ENCODE results near the gene EGFL8.
A peak's percentile ranks its signal among the peaks of the same experiment; 100 is the strongest.

EGFL8 gene

DNA sequence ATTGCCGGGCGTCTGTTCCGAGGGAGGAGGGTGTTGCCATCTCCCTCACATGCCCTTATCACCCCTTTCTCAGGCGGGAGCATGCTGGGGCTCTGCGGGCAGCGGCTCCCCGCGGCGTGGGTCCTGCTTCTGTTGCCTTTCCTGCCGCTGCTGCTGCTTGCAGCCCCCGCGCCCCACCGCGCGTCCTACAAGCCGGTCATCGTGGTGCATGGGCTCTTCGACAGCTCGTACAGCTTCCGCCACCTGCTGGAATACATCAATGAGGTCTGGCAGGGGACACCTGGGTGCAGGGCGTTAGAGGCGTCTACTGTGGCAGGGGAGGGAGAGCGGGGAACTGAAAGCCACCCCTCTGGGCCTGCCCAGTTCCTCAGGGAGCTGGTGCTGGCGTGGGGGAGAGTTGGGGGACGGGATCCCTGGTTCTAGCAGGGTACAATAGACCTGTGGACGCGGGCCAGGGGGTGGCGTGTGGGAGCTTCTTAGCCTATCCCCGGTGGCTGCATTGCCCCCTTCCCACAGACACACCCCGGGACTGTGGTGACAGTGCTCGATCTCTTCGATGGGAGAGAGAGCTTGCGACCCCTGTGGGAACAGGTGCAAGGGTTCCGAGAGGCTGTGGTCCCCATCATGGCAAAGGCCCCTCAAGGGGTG, 9.8 kb upstream of the EGFL8 start:
- H3K27me3 ChIP-seq (ENCODE audit: low read depth, low read length) = no peaks in the 10 kb centered on the region
- H3K4me1 ChIP-seq (ENCODE audit: control insufficient read depth in 1 of 2, insufficient read depth in 2 of 2, low read length in 2 of 2) = peaks cover 6 to 48% of the 10 kb centered on the region in 2 donors
- H3K4me3 ChIP-seq (ENCODE audit: low read depth in 1 of 2, low read length in 2 of 2) = peak overlapping the region; percentile 86 to 93
- peaks cover 17 to 29% of the 10 kb centered on the region in 2 donors for H3K36me3 ChIP-seq (ENCODE audit: control insufficient read depth in 1 of 2, insufficient read depth in 2 of 2, low read length in 2 of 2)
- H3K9me3 ChIP-seq (ENCODE audit: control insufficient read depth in 1 of 2, low read length in 2 of 2) = no peaks in the 10 kb centered on the region
- H3K27ac ChIP-seq (ENCODE audit: low read length) = peak overlapping the region; percentile 82

DNA sequence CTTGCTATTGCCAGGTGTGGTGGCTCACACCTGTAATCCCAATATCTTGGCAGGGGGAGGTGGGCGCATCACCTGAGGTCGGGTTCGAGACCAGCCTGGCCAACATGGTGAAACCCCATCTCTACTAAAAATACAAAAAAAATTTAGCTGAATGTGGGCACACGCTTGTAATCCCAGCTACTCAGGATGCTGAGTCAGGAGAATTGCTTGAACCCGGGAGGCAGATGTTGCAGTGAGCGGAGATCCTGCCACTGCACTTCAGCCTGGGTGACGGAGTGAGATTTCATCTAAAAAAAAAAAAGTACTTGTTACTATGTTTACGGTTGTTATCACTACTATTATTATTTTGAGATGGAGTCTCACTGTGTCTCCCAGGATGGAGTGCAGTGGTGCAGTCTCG, 7.5 kb upstream of the EGFL8 start:
- Histone ChIP-seq H3K36me3 (ENCODE audit: control insufficient read depth in 1 of 2, insufficient read depth in 2 of 2, low read length in 2 of 2) (peaks cover 17 to 29% of the 10 kb centered on the region in 2 donors), H3K9me3 (ENCODE audit: control insufficient read depth in 1 of 2, low read length in 2 of 2) (no peaks in the 10 kb centered on the region), H3K27ac (ENCODE audit: low read length) (no peak overlapping the region)

DNA sequence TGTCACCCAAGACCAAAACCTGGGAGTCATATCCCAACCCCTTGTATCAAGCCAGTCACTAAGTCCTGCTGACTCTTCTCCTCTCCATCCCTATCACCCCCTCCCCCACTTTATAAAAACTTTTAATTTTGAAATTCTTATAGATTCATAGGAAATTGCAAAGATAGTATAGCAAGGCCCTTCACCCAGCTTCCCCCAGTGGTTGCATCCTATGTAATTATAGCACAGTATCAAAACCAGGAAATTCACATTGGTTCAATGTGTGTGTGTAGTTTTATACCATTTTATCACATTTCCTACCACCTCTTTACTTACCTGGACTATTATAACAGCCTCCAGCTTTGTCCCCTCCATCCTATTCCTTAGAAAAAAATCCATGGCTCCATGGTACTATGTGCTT, 6.3 kb upstream of the EGFL8 start:
- H3K36me3 ChIP-seq (ENCODE audit: control insufficient read depth in 1 of 2, insufficient read depth in 2 of 2, low read length in 2 of 2) = peaks cover 17 to 39% of the 10 kb centered on the region in 2 donors
- peaks cover 0 to 19% of the 10 kb centered on the region in 2 donors for H3K4me1 ChIP-seq (ENCODE audit: control insufficient read depth in 1 of 2, insufficient read depth in 2 of 2, low read length in 2 of 2)
- no peaks in the 10 kb centered on the region for H3K9me3 ChIP-seq (ENCODE audit: control insufficient read depth in 1 of 2, low read length in 2 of 2)
- H3K4me3 ChIP-seq (ENCODE audit: low read depth in 1 of 2, low read length in 2 of 2) = no peak overlapping the region
- H3K27ac ChIP-seq (ENCODE audit: low read length) = no peak overlapping the region
- no peaks in the 10 kb centered on the region for H3K27me3 ChIP-seq (ENCODE audit: low read depth, low read length)

More for the DNA sequence above, 7.5 kb upstream of the EGFL8 start:
- no peaks in the 10 kb centered on the region for H3K27me3 ChIP-seq (ENCODE audit: low read depth, low read length)
- peaks cover 6 to 30% of the 10 kb centered on the region in 2 donors for H3K4me1 ChIP-seq (ENCODE audit: control insufficient read depth in 1 of 2, insufficient read depth in 2 of 2, low read length in 2 of 2)
- H3K4me3 ChIP-seq (ENCODE audit: low read depth in 1 of 2, low read length in 2 of 2) = no peak overlapping the region

DNA sequence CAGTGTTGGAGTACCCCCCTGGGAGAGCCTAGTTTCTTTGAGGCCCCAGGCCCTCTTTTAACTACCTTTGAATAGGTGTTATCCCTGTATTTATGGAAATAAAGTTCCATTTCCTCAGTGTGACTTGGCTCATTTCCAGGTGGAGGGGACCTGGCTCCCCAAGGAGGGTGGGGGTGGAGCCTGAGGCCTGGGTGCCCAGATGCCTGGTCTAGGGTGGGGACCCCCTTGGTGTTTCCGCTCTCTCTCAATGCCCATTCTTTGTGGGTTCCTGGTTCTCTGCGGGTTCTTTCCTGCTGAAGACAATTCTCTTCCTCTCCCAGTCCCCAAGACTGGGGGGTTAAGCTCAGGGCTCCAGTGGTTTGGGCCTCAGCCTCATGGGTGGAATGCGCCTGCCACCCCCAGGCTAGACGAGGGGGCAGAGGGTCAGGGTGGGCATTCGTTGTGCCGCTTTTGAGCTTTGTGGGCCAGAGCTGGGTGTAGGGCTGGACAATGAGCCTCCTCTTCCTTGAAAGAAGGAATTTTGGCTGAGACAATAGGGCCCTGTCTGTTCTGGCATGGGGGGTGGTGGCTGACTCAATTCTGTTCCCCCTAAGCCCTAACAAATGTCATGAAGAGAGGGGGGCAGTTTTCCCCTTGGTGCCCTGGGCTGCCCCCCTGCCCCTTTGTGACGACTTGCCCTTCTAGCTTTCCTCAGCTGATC, 686 bp upstream of the EGFL8 start:
- Histone ChIP-seq H3K27ac (ENCODE audit: low read length) (peak overlapping the region; percentile 30), H3K36me3 (ENCODE audit: control insufficient read depth in 1 of 2, insufficient read depth in 2 of 2, low read length in 2 of 2) (peaks cover 18 to 45% of the 10 kb centered on the region in 2 donors), H3K4me3 (ENCODE audit: low read depth in 1 of 2, low read length in 2 of 2) (no peak overlapping the region), H3K27me3 (ENCODE audit: low read depth, low read length) (no peaks in the 10 kb centered on the region), H3K4me1 (ENCODE audit: control insufficient read depth in 1 of 2, insufficient read depth in 2 of 2, low read length in 2 of 2) (peaks cover 0 to 7% of the 10 kb centered on the region in 2 donors), H3K9me3 (ENCODE audit: control insufficient read depth in 1 of 2, low read length in 2 of 2) (no peaks in the 10 kb centered on the region)

DNA sequence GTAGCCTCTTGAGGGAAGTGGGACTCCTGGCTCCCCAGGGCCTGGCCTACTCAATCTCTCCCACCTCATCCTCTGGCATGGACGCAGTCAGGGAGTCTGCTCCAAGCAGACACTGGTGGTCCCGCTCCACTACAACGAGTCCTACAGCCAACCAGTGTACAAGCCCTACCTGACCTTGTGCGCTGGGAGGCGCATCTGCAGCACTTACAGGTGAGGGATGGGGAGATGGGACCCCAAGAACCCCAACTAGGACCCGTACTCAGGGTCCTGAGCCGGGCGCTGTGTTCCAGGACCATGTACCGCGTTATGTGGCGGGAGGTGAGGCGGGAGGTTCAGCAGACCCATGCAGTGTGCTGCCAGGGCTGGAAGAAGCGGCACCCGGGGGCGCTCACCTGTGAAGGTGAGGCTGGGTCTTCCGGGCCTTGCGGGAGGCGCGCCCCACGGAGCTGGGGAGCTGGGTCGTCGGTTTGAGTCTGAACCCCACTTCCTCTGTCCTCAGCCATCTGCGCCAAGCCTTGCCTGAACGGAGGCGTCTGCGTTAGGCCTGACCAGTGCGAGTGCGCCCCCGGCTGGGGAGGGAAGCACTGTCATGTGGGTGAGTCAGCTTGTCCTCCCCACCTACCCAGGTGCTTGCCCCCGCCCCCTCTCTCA, 2.1 kb downstream of the EGFL8 start:
- H3K4me1 ChIP-seq (ENCODE audit: control insufficient read depth in 1 of 2, insufficient read depth in 2 of 2, low read length in 2 of 2) = peaks cover 0 to 7% of the 10 kb centered on the region in 2 donors
- no peaks in the 10 kb centered on the region for H3K9me3 ChIP-seq (ENCODE audit: control insufficient read depth in 1 of 2, low read length in 2 of 2)
- H3K27ac ChIP-seq (ENCODE audit: low read length) = no peak overlapping the region
- no peaks in the 10 kb centered on the region for H3K27me3 ChIP-seq (ENCODE audit: low read depth, low read length)
- no peak overlapping the region for H3K4me3 ChIP-seq (ENCODE audit: low read depth in 1 of 2, low read length in 2 of 2)
- peaks cover 38 to 68% of the 10 kb centered on the region in 2 donors for H3K36me3 ChIP-seq (ENCODE audit: control insufficient read depth in 1 of 2, insufficient read depth in 2 of 2, low read length in 2 of 2)

DNA sequence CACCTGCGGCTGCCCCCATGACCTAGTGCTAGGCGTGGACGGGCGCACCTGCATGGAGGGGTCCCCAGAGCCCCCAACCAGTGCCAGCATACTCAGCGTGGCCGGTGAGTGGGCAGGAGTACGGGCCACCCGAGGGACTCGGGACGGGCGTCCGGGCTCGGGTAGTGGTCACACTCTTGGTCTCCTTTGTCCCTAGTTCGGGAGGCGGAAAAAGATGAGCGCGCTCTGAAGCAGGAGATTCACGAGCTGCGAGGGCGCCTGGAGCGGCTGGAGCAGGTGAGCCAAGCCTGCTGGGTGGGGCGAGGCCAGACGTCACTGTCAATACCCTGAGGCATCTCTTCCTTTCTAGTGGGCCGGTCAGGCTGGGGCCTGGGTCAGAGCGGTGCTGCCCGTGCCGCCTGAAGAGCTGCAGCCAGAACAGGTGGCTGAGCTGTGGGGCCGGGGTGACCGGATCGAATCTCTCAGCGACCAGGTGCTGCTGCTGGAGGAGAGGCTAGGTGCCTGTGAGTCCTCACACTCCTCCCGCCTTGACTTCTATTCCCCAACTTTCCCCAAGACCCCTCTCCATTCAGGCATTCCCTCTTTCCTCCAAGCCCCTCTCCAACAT, 2.9 kb downstream of the EGFL8 start:
- Histone ChIP-seq H3K36me3 (ENCODE audit: control insufficient read depth in 1 of 2, insufficient read depth in 2 of 2, low read length in 2 of 2) (peaks cover 38 to 66% of the 10 kb centered on the region in 2 donors), H3K4me3 (ENCODE audit: low read depth in 1 of 2, low read length in 2 of 2) (no peak overlapping the region), H3K9me3 (ENCODE audit: control insufficient read depth in 1 of 2, low read length in 2 of 2) (no peaks in the 10 kb centered on the region), H3K27me3 (ENCODE audit: low read depth, low read length) (no peaks in the 10 kb centered on the region), H3K4me1 (ENCODE audit: control insufficient read depth in 1 of 2, insufficient read depth in 2 of 2, low read length in 2 of 2) (peaks cover 0 to 7% of the 10 kb centered on the region in 2 donors), H3K27ac (ENCODE audit: low read length) (no peak overlapping the region)

DNA sequence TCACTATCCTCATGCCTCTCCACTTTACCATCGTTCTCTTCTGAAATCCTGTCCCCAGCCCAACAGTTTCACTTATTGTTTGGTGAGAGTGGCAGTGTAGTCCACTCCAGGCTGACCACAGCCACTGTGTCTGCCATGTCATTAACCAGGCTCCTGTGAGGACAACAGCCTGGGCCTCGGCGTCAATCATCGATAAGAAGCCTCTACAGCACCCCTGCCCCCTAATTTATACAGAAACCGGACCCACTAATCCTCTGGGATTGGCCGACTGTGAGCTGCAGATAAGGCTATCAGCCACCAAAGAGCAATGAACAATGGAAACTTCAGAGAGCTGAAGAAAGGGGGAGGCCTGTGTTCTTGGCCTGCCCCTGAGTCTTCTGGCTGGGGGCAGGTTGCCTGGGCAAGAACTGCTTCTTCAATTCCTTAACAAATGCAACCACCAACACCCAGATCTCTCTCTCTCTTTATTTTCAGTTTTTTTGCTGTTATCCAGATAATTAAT, 3.4 kb downstream of the EGFL8 start:
- no peaks in the 10 kb centered on the region for H3K27me3 ChIP-seq (ENCODE audit: low read depth, low read length)
- no peaks in the 10 kb centered on the region for H3K9me3 ChIP-seq (ENCODE audit: control insufficient read depth in 1 of 2, low read length in 2 of 2)
- H3K36me3 ChIP-seq (ENCODE audit: control insufficient read depth in 1 of 2, insufficient read depth in 2 of 2, low read length in 2 of 2) = peaks cover 38 to 60% of the 10 kb centered on the region in 2 donors
- H3K4me1 ChIP-seq (ENCODE audit: control insufficient read depth in 1 of 2, insufficient read depth in 2 of 2, low read length in 2 of 2) = peaks cover 0 to 8% of the 10 kb centered on the region in 2 donors
- H3K27ac ChIP-seq (ENCODE audit: low read length) = no peak overlapping the region
- H3K4me3 ChIP-seq (ENCODE audit: low read depth in 1 of 2, low read length in 2 of 2) = no peak overlapping the region

DNA sequence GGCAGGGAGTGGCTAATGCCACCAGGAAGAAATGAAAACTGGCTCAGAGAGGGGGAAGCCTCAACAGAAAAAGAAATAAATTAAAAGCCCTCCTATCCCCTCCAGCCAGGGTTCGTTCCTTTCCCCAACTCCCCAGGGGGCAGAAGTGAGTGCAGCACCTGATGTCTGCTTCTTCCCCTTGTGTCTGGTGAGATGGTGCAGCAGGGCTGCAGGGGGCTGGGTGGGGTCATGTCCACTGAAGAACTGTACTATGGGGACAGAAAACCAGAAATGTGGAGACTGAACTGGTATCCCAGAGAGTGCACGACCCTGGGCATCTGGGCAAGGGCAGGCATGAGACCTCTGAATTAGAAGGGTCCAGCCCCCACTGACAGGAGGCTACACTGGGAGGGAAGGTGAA, 4.0 kb downstream of the EGFL8 start:
- H3K4me1 ChIP-seq (ENCODE audit: control insufficient read depth in 1 of 2, insufficient read depth in 2 of 2, low read length in 2 of 2) = peaks cover 0 to 13% of the 10 kb centered on the region in 2 donors
- H3K36me3 ChIP-seq (ENCODE audit: control insufficient read depth in 1 of 2, insufficient read depth in 2 of 2, low read length in 2 of 2) = peaks cover 38 to 57% of the 10 kb centered on the region in 2 donors
- H3K27ac ChIP-seq (ENCODE audit: low read length) = peak overlapping the region; percentile 14
- H3K9me3 ChIP-seq (ENCODE audit: control insufficient read depth in 1 of 2, low read length in 2 of 2) = no peaks in the 10 kb centered on the region
- no peak overlapping the region for H3K4me3 ChIP-seq (ENCODE audit: low read depth in 1 of 2, low read length in 2 of 2)
- H3K27me3 ChIP-seq (ENCODE audit: low read depth, low read length) = no peaks in the 10 kb centered on the region

DNA sequence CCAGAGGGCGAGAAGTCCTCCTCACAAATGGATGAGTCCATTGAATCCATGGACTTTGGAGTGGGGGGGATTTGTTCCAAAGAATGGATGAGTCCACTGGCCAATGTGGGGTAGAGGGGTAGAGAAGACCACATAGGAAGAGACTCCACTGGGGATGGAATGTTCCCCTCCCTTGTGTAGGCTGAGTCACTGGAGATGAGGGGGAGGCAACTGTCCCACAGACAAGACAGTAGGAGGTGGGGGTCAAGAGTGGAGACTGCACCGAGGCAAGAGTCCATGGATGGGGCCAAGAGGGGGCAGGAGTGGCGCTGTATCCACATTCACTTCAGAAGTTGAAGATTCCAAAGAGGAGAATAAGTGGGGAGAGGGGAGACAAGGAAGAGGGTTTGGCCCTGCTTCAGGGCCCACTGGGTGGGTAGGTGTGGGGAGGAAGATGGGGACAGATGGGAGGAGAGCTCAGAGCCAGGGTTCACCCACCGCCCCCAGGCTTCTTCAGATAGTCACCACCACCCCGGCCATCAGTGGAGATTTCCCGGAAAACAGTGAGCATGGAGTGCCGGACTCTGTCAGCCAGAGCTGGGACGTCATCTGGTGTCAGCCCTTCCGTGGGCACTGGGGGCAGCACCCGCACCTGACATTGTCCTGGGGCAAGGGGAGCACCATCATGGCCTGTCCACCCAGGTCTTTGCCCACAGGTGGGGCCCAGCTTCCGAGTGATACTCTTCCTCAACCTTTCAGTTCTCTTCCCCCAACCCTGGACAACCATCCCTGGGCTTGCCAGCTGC, 4.6 kb downstream of the EGFL8 start:
- H3K4me3 ChIP-seq (ENCODE audit: low read depth in 1 of 2, low read length in 2 of 2) = no peak overlapping the region
- peak overlapping the region; percentile 14 for H3K27ac ChIP-seq (ENCODE audit: low read length)
- H3K4me1 ChIP-seq (ENCODE audit: control insufficient read depth in 1 of 2, insufficient read depth in 2 of 2, low read length in 2 of 2) = peaks cover 0 to 15% of the 10 kb centered on the region in 2 donors
- peaks cover 38 to 57% of the 10 kb centered on the region in 2 donors for H3K36me3 ChIP-seq (ENCODE audit: control insufficient read depth in 1 of 2, insufficient read depth in 2 of 2, low read length in 2 of 2)
- no peaks in the 10 kb centered on the region for H3K27me3 ChIP-seq (ENCODE audit: low read depth, low read length)
- H3K9me3 ChIP-seq (ENCODE audit: control insufficient read depth in 1 of 2, low read length in 2 of 2) = no peaks in the 10 kb centered on the region

DNA sequence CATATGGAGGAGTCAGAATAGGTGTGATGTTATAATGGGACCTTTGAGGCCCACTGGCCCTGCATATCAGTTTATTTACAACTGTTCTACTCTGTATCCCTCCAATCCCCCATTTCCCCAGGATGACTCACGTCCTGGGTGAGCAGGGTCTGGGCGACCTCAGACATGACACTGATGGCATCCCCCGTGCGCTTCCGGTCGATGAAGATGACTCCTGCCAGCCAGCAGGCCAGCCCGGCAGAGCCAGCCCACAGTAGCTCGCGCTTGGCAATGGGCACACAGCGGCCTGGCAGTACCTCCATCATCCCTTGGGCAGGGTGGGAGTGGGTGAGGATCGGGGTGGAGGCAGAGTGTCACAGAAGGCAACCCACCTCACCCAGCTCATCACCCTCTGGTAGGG, 5.9 kb downstream of the EGFL8 start:
- Histone ChIP-seq H3K27me3 (ENCODE audit: low read depth, low read length) (no peaks in the 10 kb centered on the region), H3K27ac (ENCODE audit: low read length) (no peak overlapping the region), H3K9me3 (ENCODE audit: control insufficient read depth in 1 of 2, low read length in 2 of 2) (no peaks in the 10 kb centered on the region), H3K4me1 (ENCODE audit: control insufficient read depth in 1 of 2, insufficient read depth in 2 of 2, low read length in 2 of 2) (peaks cover 6 to 28% of the 10 kb centered on the region in 2 donors), H3K4me3 (ENCODE audit: low read depth in 1 of 2, low read length in 2 of 2) (no peak overlapping the region), H3K36me3 (ENCODE audit: control insufficient read depth in 1 of 2, insufficient read depth in 2 of 2, low read length in 2 of 2) (peaks cover 38 to 57% of the 10 kb centered on the region in 2 donors)
